Right ventricle myocardium superior (tissue), 1 donor: ENCODE measurements around the gene FGD2. TPM values are rescaled to one million over a fixed set of nuclear protein-coding genes. Genes with fewer than 3 reads are reported as not detected.
"Not testable (repeated sequence)": the region's sequence is repeated elsewhere in the genome, so short reads cannot be mapped to it uniquely, and the experiment has no call there.

ENCODE experiments used
- ATAC-seq: fragments of 200-7000 bp; cut with Tn5 transposase; one replicate; pipeline ENCODE4 v1.9.1; 2020; ENCODE audit warnings: mild to moderate bottlenecking; ENCODE audit not compliant: poor library complexity
- DNase-seq: peaks from one replicate; pipeline ENCODE4 v3.0.0-alpha.2; 2020
- intact Hi-C: fragments of 100-400 bp; cut with DNase I; formaldehyde crosslinking; loops from one replicate; pipeline ENCODE4 v1.11.2; 2022
- total RNA-seq: library from RNA; stranded (reverse); fragmentation: NEBNext Ultra II Directional; extraction: Animal tissue kit (Norgen Biotek cat#: 25700); gene quantifications from one replicate; pipeline ENCODE4 v1.2.1, GENCODE V29; 2021
- donor health status: DM: no; HTN: yes; CAD: no; lungs with severe emphysema.

Gene FGD2
- total RNA-seq, 1 donor from 2014 or later: 5.7 TPM

- no peak for DNase-seq
- intact Hi-C loops: no loop called here
- ATAC-seq: no peak
Measured at GRCh38 chr6:37027036-37027720, 21.7 kb downstream of the FGD2 start.

GRCh38 chr6:37027811-37028469 lies 22.5 kb downstream of the FGD2 start:
- no peak for DNase-seq
- intact Hi-C loops: no loop called here
- no peak for ATAC-seq

GRCh38 chr6:37029249-37029971 lies 24.0 kb downstream of the FGD2 start:
- ATAC-seq (peak; percentile 90), DNase-seq (peak; percentile 84)
- intact Hi-C loops: no loop called here

- intact Hi-C loops: no loop called here
- ATAC-seq: no peak
- DNase-seq: no peak
Measured at GRCh38 chr6:37030599-37030998, 25.1 kb downstream of the FGD2 start.

GRCh38 chr6:37032239-37032638 lies 26.8 kb downstream of the FGD2 start:
- intact Hi-C loops: no loop called here
- DNase-seq (no peak), ATAC-seq (no peak)

GRCh38 chr6:37033255-37033654 lies 27.8 kb downstream of the FGD2 start:
- intact Hi-C loops: no loop called here
- DNase-seq: no peak

GRCh38 chr6:37033819-37034795 lies 28.7 kb downstream of the FGD2 start:
- intact Hi-C loops: no loop called here
- no peak for DNase-seq
- no peak for ATAC-seq

More at GRCh38 chr6:37033255-37033654, 27.8 kb downstream of the FGD2 start:
- ATAC-seq: no peak

- intact Hi-C loops: no loop called here
- ATAC-seq: no peak
- DNase-seq: no peak
Measured at GRCh38 chr6:37036146-37036545, 30.7 kb downstream of the FGD2 start.

GRCh38 chr6:37038292-37039198 lies 33.1 kb downstream of the FGD2 start:
- ATAC-seq: peak; percentile 90
- intact Hi-C loops: no loop called here
- DNase-seq: peak; percentile 80

- ATAC-seq (no peak), DNase-seq (no peak)
- intact Hi-C loops: no loop called here
Measured at GRCh38 chr6:37039958-37040357, 34.5 kb downstream of the FGD2 start.

GRCh38 chr6:37041521-37041920 lies 36.1 kb downstream of the FGD2 start:
- intact Hi-C loops: no loop called here

GRCh38 chr6:37042150-37042549 lies 36.7 kb downstream of the FGD2 start:
- ATAC-seq (no peak), DNase-seq (no peak)
- intact Hi-C loops: no loop called here

More at GRCh38 chr6:37041521-37041920, 36.1 kb downstream of the FGD2 start:
- ATAC-seq (no peak), DNase-seq (no peak)

- ATAC-seq, intact Hi-C loops, DNase-seq: not testable (repeated sequence)
Measured at GRCh38 chr6:37043091-37043490, 37.6 kb downstream of the FGD2 start.

GRCh38 chr6:37047346-37047688 lies 41.9 kb downstream of the FGD2 start:
- no peak for DNase-seq
- intact Hi-C loops: no loop called here
- ATAC-seq: no peak

GRCh38 chr6:37047689-37048402 lies 42.4 kb downstream of the FGD2 start:
- ATAC-seq: no peak
- no peak for DNase-seq
- intact Hi-C loops: no loop called here

- no peak for ATAC-seq
- intact Hi-C loops: no loop called here
- DNase-seq: no peak
Measured at GRCh38 chr6:37048403-37048850, 43.0 kb downstream of the FGD2 start.
